ENCODE results near the gene PUS7.

PUS7 gene

GRCh38 chr7:105497016-105497415 lies 25.1 kb downstream of the PUS7 start:
- in situ Hi-C loops (cut with HindIII; ENCODE audit: low sequenced_read_pairs), result no loop called here
- no peak overlapping the region for H3K4me3 ChIP-seq (ENCODE audit: low read depth, low read length)
- no peak for DNase-seq (ENCODE audit: low read depth, low spot score)
- no peak for TF ChIP-seq CTCF (IDR thresholded peaks at IDR 0.05; ENCODE audit: low read depth, low read length)

GRCh38 chr7:105496521-105496920 lies 25.6 kb downstream of the PUS7 start:
- DNase-seq (ENCODE audit: low read depth, low spot score), result peak; percentile 69
- H3K4me3 ChIP-seq (ENCODE audit: low read depth, low read length), result no peak overlapping the region
- no peak for TF ChIP-seq CTCF (IDR thresholded peaks at IDR 0.05; ENCODE audit: low read depth, low read length)
- in situ Hi-C loops (cut with HindIII; ENCODE audit: low sequenced_read_pairs), result no loop called here

- no peak overlapping the region for H3K4me3 ChIP-seq (ENCODE audit: low read depth, low read length)
- DNase-seq (ENCODE audit: low read depth, low spot score), result peak; percentile 89
- in situ Hi-C loops (cut with HindIII; ENCODE audit: low sequenced_read_pairs), result no loop called here
- TF ChIP-seq CTCF (IDR thresholded peaks at IDR 0.05; ENCODE audit: low read depth, low read length), result no peak
Observed at GRCh38 chr7:105493923-105494315, 28.2 kb downstream of the PUS7 start.

- DNase-seq (ENCODE audit: low read depth, low spot score), result no peak
- in situ Hi-C loops (cut with HindIII; ENCODE audit: low sequenced_read_pairs), result no loop called here
- no peak for TF ChIP-seq CTCF (IDR thresholded peaks at IDR 0.05; ENCODE audit: low read depth, low read length)
Observed at GRCh38 chr7:105493196-105493922, 28.7 kb downstream of the PUS7 start.

GRCh38 chr7:105489409-105489808 lies 32.7 kb downstream of the PUS7 start:
- no peak for TF ChIP-seq CTCF (IDR thresholded peaks at IDR 0.05; ENCODE audit: low read depth, low read length)
- no peak for DNase-seq (ENCODE audit: low read depth, low spot score)
- H3K4me3 ChIP-seq (ENCODE audit: low read depth, low read length), result no peak overlapping the region
- in situ Hi-C loops (cut with HindIII; ENCODE audit: low sequenced_read_pairs), result no loop called here

More at GRCh38 chr7:105493196-105493922, 28.7 kb downstream of the PUS7 start:
- H3K4me3 ChIP-seq (ENCODE audit: low read depth, low read length), result no peak overlapping the region

GRCh38 chr7:105487579-105488571 lies 34.2 kb downstream of the PUS7 start:
- in situ Hi-C loops (cut with HindIII; ENCODE audit: low sequenced_read_pairs), result no loop called here
- no peak overlapping the region for H3K4me3 ChIP-seq (ENCODE audit: low read depth, low read length)
- DNase-seq (ENCODE audit: low read depth, low spot score), result peak; percentile 82
- peak; percentile 40 for TF ChIP-seq CTCF (IDR thresholded peaks at IDR 0.05; ENCODE audit: low read depth, low read length)

All from astrocyte of the spinal cord (primary cell).